OCI-LY3 (cell line): ENCODE results near the gene AHDC1.

Experiments used
- H2AFZ ChIP-seq: fragments of 200-600, 300-600 bp; shearing (Covaris generic); 2 replicates; pipeline ENCODE4 v1.6.0; 2014; ENCODE audit warnings: antibody characterized with exemption, low read depth, low read length
- H3K27ac ChIP-seq: fragments of 200-600, 300-600 bp; sonication (generic); 2 replicates; pipeline ENCODE4 v1.5.1; 2014; ENCODE audit warnings: mild to moderate bottlenecking, low read length, moderate library complexity, mixed read lengths
- H3K27me3 ChIP-seq: fragments of 200-600, 300-600 bp; sonication (generic); 2 replicates; pipeline ENCODE4 v1.6.1; 2014; ENCODE audit warnings: low read depth, low read length, mixed read lengths
- H3K36me3 ChIP-seq: fragments of 200-600, 300-600 bp; sonication (generic); replicated peaks from 2 replicates; pipeline ENCODE3; 2014; ENCODE audit warnings: low read depth, low read length, mixed read lengths
- H3K4me1 ChIP-seq: fragments of 300-600, 200-600 bp; sonication (generic); 2 replicates; pipeline ENCODE4 v1.6.1; 2014; ENCODE audit warnings: low read length, mixed read lengths
- H3K4me2 ChIP-seq: fragments of 200-600, 300-600 bp; sonication (generic); 2 replicates; pipeline ENCODE4 v1.6.1; 2014; ENCODE audit warnings: low read length, mixed read lengths
- H3K4me3 ChIP-seq: fragments of 300-600, 200-600 bp; sonication (generic); 2 replicates; pipeline ENCODE4 v1.5.1; 2014; ENCODE audit warnings: antibody characterized with exemption, mild to moderate bottlenecking, low read length, moderate library complexity
- H3K79me2 ChIP-seq: fragments of 300-600, 200-600 bp; shearing (Covaris generic); 2 replicates; pipeline ENCODE4 v1.6.1; 2014; ENCODE audit warnings: mild to moderate bottlenecking, low read length, mixed read lengths
- H3K9ac ChIP-seq: fragments of 300-600, 200-600 bp; shearing (Covaris generic); 2 replicates; pipeline ENCODE4 v1.6.0; 2014; ENCODE audit warnings: mild to moderate bottlenecking, low read length, moderate library complexity
- H3K9me3 ChIP-seq: fragments of 200-600, 300-600 bp; shearing (Covaris generic); 2 replicates; pipeline ENCODE4 v1.6.1; 2014; ENCODE audit warnings: low read length, mixed read lengths; ENCODE audit not compliant: insufficient read depth
- H4K20me1 ChIP-seq: fragments of 200-600, 300-600 bp; sonication (generic); 2 replicates; pipeline ENCODE4 v1.6.1; 2016; ENCODE audit warnings: low read length, mixed read lengths; ENCODE audit not compliant: insufficient read depth
- EZH2phosphoT487 ChIP-seq: fragments of 200-600 bp; shearing (Covaris generic); IDR thresholded peaks from 2 replicates; pipeline ENCODE4 v1.6.1; 2018; ENCODE audit warnings: antibody characterized with exemption, mixed run types, low read depth
- TF ChIP-seq, protein P1 (sequence below): fragments of 200-600, 300-600 bp; sonication (generic); IDR thresholded peaks from 2 replicates; pipeline ENCODE4 v1.5.1; 2014; ENCODE audit warnings: antibody characterized with exemption, low read length, low read depth

Gene AHDC1

DNA sequence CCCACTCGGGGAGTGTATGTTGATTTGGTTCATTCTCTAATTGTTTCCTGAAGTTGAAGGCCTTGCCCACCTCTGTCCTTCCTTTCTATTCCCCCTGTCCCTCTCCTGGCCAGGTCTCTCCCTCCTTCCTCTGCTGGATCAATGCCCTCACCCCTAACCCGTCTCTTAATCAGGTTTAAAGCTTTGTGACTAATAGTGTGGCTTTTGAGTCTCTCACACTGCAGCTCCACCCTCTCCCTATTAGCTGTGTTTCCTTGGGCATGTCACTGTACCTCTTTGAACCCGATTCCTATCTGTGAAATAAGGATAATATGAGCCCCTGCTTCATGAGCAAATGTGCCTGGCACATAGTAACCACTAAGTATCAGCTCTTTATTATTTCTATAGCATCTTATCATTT lies 20.5 kb downstream of the AHDC1 start:
- H3K9me3 ChIP-seq: no peaks in the 10 kb centered on the region
- H3K9ac ChIP-seq: no peak overlapping the region
- H4K20me1 ChIP-seq: no peaks in the 10 kb centered on the region
- H3K36me3 ChIP-seq: no peaks in the 10 kb centered on the region
- H3K4me2 ChIP-seq: no peak overlapping the region
- H3K4me1 ChIP-seq: no peaks in the 10 kb centered on the region
- H3K79me2 ChIP-seq: no peaks in the 10 kb centered on the region
- H3K27me3 ChIP-seq: no peaks in the 10 kb centered on the region
- H2AFZ ChIP-seq: no peak overlapping the region
- TF ChIP-seq, protein P1, sequence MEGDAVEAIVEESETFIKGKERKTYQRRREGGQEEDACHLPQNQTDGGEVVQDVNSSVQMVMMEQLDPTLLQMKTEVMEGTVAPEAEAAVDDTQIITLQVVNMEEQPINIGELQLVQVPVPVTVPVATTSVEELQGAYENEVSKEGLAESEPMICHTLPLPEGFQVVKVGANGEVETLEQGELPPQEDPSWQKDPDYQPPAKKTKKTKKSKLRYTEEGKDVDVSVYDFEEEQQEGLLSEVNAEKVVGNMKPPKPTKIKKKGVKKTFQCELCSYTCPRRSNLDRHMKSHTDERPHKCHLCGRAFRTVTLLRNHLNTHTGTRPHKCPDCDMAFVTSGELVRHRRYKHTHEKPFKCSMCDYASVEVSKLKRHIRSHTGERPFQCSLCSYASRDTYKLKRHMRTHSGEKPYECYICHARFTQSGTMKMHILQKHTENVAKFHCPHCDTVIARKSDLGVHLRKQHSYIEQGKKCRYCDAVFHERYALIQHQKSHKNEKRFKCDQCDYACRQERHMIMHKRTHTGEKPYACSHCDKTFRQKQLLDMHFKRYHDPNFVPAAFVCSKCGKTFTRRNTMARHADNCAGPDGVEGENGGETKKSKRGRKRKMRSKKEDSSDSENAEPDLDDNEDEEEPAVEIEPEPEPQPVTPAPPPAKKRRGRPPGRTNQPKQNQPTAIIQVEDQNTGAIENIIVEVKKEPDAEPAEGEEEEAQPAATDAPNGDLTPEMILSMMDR: no peak
- no peak for TF ChIP-seq EZH2phosphoT487
- no peak overlapping the region for H3K27ac ChIP-seq
- no peak overlapping the region for H3K4me3 ChIP-seq

DNA sequence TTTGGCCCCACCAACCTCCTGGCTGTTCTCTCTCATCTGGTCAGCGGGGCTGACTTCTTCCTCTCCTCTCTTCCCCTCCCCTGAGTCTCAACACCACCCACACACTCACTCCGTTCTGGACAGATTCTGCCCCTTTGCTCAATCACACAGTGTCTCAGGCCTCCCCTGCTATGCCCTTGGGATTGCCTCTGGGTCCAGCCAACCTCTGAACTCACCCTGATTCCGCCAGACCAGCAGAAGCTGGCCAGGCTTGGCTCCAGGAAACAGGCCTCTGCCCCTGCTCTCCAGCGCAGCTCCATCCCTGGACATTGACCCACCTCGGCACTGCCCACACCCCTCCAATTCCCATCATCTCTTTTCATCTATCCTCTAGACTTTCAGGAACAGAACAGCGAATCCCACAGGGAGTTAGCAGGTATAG lies 22.1 kb downstream of the AHDC1 start:
- no peak overlapping the region for H3K27ac ChIP-seq
- no peaks in the 10 kb centered on the region for H4K20me1 ChIP-seq
- H3K4me3 ChIP-seq: no peak overlapping the region
- H3K4me2 ChIP-seq: no peak overlapping the region
- H3K79me2 ChIP-seq: no peaks in the 10 kb centered on the region
- H3K4me1 ChIP-seq: no peaks in the 10 kb centered on the region
- H3K9ac ChIP-seq: no peak overlapping the region
- H3K27me3 ChIP-seq: no peaks in the 10 kb centered on the region
- TF ChIP-seq, protein P1: no peak
- H2AFZ ChIP-seq: no peak overlapping the region
- H3K36me3 ChIP-seq: no peaks in the 10 kb centered on the region
- H3K9me3 ChIP-seq: no peaks in the 10 kb centered on the region

DNA sequence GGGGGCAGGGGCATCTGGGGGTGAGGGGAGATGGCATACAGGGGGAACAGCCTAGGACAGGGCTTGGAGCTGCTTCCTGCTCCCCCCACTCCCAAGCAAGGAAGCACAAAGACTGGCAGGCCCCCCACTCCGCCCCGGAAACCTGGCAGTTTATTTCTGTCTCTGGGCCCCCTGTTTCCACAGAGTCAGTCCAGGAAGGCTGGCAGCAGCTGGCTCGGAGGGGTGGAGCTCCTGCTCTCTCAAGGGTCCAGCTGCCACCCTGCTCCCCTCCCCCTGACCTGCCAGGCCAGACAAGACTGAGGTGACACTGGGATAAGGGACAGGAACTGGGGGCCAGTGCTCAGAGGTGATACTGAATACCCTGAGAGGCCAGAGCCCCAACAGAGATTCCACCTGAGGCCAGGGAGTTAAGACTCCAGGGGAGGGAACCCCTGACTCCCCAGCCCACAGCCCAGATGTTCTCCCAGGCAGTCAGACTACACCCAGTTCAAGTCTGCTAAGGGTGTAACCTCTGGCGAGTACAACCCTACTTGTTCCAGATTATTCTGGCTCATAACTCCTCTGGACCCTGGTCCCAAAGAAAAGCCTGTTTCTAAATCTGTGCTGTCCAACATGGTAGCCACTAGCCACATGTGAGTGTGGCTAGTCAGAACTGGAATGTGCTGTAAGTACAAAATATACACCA lies 26.3 kb downstream of the AHDC1 start:
- H3K9ac ChIP-seq: no peak overlapping the region
- H3K27ac ChIP-seq: no peak overlapping the region

DNA sequence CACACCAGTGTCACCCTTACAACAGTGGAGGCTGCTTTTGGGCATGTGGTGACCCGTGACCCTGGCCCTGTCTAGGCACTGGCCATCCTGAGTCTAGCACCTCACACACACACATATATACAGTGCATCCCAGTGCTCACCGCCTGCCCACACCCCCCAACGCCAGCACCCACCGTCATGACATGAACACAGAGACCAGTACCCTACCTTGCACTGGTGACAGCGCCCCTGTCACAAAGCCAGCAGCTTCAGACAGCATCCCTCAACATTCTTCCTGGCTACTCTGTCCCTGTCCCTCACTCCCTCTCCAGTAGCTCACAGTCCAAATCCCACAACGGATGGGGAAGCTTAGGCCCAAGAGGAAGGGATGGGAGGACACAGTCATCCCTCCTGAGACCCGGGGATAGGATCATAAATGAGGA lies 27.1 kb downstream of the AHDC1 start:
- TF ChIP-seq EZH2phosphoT487: no peak
- TF ChIP-seq, protein P1: no peak
- Histone ChIP-seq H3K4me3 (no peak overlapping the region), H3K27ac (no peak overlapping the region), H3K79me2 (no peaks in the 10 kb centered on the region), H3K36me3 (no peaks in the 10 kb centered on the region), H3K9me3 (no peaks in the 10 kb centered on the region), H4K20me1 (no peaks in the 10 kb centered on the region), H3K4me2 (no peak overlapping the region), H3K4me1 (0 out of 2 replicates have a peak, but pooled peaks cover 3% of the 10 kb centered on the region), H2AFZ (no peak overlapping the region), H3K27me3 (no peaks in the 10 kb centered on the region), H3K9ac (no peak overlapping the region)

More for the DNA sequence above, 26.3 kb downstream of the AHDC1 start:
- H3K36me3 ChIP-seq: no peaks in the 10 kb centered on the region
- H3K4me2 ChIP-seq: no peak overlapping the region
- H3K9me3 ChIP-seq: no peaks in the 10 kb centered on the region
- no peak for TF ChIP-seq EZH2phosphoT487
- TF ChIP-seq, protein P1: no peak
- H3K27me3 ChIP-seq: no peaks in the 10 kb centered on the region
- no peak overlapping the region for H3K4me3 ChIP-seq
- no peaks in the 10 kb centered on the region for H3K79me2 ChIP-seq
- H4K20me1 ChIP-seq: no peaks in the 10 kb centered on the region
- no peak overlapping the region for H2AFZ ChIP-seq
- H3K4me1 ChIP-seq: 0 out of 2 replicates have a peak, but pooled peaks cover 3% of the 10 kb centered on the region
